Hindlimb muscle (tissue), 1 donor: Measurements from ENCODE around the gene TMPRSS12. TPM values are rescaled to one million over a fixed set of nuclear protein-coding genes. Genes with fewer than 3 reads are reported as not detected.
"Not testable (repeated sequence)": the region's sequence is repeated elsewhere in the genome, so short reads cannot be mapped to it uniquely, and the experiment has no call there.

ENCODE experiments used
- DNase-seq: peaks from one replicate; pipeline ENCODE4 v3.0.0-alpha.2; 2013
- polyA plus RNA-seq: library from polyadenylated mRNA; unstranded; fragments of 120-200 nt; gene quantifications from one replicate; pipeline ENCODE4 v1.2.1, GENCODE V29; 2013; ENCODE audit not compliant: insufficient read length

The TMPRSS12 gene
- polyA plus RNA-seq, 1 donor: 0.18 TPM

- no peak for DNase-seq
Measured at GRCh38 chr12:50859621-50860310, 17.0 kb downstream of the TMPRSS12 start.

GRCh38 chr12:50862316-50862715, 19.6 kb downstream of the TMPRSS12 start:
- DNase-seq: peak; percentile 21

GRCh38 chr12:50865266-50865665, 22.5 kb downstream of the TMPRSS12 start:
- DNase-seq: no peak

- DNase-seq: not testable (repeated sequence)
Measured at GRCh38 chr12:50868881-50869280, 26.2 kb downstream of the TMPRSS12 start.

- no peak for DNase-seq
Measured at GRCh38 chr12:50882563-50882962, 39.8 kb downstream of the TMPRSS12 start.

- no peak for DNase-seq
Measured at GRCh38 chr12:50887191-50887590, 44.5 kb downstream of the TMPRSS12 start.

GRCh38 chr12:50888666-50889065, 45.9 kb downstream of the TMPRSS12 start:
- no peak for DNase-seq

GRCh38 chr12:50894241-50894640, 51.5 kb downstream of the TMPRSS12 start:
- peak; percentile 17 for DNase-seq

GRCh38 chr12:50901685-50902113, 59.0 kb downstream of the TMPRSS12 start:
- no peak for DNase-seq

GRCh38 chr12:50908479-50908878, 65.8 kb downstream of the TMPRSS12 start:
- DNase-seq: not testable (repeated sequence)

- DNase-seq: not testable (repeated sequence)
Measured at GRCh38 chr12:50912361-50912760, 69.6 kb downstream of the TMPRSS12 start.

- DNase-seq: no peak
Measured at GRCh38 chr12:50913224-50913623, 70.5 kb downstream of the TMPRSS12 start.

- no peak for DNase-seq
Measured at GRCh38 chr12:50914872-50915484, 72.3 kb downstream of the TMPRSS12 start.

GRCh38 chr12:50916292-50916691, 73.6 kb downstream of the TMPRSS12 start:
- no peak for DNase-seq

- no peak for DNase-seq
Measured at GRCh38 chr12:50918584-50919316, 76.0 kb downstream of the TMPRSS12 start.

GRCh38 chr12:50922820-50923219, 80.1 kb downstream of the TMPRSS12 start:
- no peak for DNase-seq

GRCh38 chr12:50923361-50924130, 80.8 kb downstream of the TMPRSS12 start:
- no peak for DNase-seq

GRCh38 chr12:50924131-50924438, 81.4 kb downstream of the TMPRSS12 start:
- no peak for DNase-seq

GRCh38 chr12:50924439-50925341, 82.0 kb downstream of the TMPRSS12 start:
- DNase-seq: peak; percentile 93

- DNase-seq: peak; percentile 4
Measured at GRCh38 chr12:50925342-50925651, 82.6 kb downstream of the TMPRSS12 start.

GRCh38 chr12:50925920-50926319, 83.2 kb downstream of the TMPRSS12 start:
- no peak for DNase-seq

GRCh38 chr12:50926415-50926814, 83.7 kb downstream of the TMPRSS12 start:
- no peak for DNase-seq
